ENCODE measurements around the gene DYNC1LI1.
A peak's percentile ranks its signal among the peaks of the same experiment; 100 is the strongest.

The DYNC1LI1 gene

DNA sequence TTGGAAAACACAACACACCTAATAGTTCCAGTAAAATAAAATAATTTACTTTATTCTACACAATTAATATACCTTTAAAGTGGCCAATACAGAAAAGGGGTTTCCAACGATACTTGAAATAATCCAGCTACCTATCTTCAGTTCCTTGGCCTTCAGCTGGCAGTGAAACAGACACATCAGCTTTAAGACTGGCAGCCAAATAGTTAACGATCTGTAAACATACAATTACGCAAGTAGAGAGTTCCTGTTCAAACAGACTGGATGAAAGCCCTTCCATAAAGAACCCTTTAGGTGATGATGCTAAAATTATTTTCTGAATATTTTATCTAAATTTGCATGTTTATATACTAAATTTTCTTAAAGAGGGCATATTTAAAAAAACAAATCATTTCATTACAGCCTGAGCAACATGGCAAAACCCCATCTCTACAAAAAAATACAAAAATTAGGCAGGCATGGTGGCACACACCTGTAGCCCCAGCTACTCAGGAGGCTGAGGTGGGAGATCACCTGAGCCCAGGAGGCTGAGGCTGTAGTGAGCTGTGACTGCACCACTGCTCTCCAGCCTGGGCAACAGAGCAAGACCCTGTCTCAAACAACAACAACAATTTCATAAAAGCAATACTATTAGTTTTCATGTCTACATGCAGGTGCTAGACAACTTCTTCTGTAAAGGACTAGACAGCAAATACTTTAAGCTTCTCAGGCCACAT is 12.9 kb downstream of the DYNC1LI1 start:
- DNase-seq (ENCODE audit: low read depth): peak; percentile 76
- no peak for TF ChIP-seq CTCF (IDR thresholded peaks at IDR 0.05; ENCODE audit: control insufficient read depth, extremely low read depth, insufficient read depth)
- no peak overlapping the region for H3K4me3 ChIP-seq (ENCODE audit: low read depth, low read length)

GRCh38 chr3:32556332-32556731 is 14.3 kb downstream of the DYNC1LI1 start:
- TF ChIP-seq CTCF (IDR thresholded peaks at IDR 0.05; ENCODE audit: control insufficient read depth, extremely low read depth, insufficient read depth): no peak
- no peak for DNase-seq (ENCODE audit: low read depth)
- no peak overlapping the region for H3K4me3 ChIP-seq (ENCODE audit: low read depth, low read length)

- TF ChIP-seq CTCF (IDR thresholded peaks at IDR 0.05; ENCODE audit: control insufficient read depth, extremely low read depth, insufficient read depth): no peak
- no peak for DNase-seq (ENCODE audit: low read depth)
- no peak overlapping the region for H3K4me3 ChIP-seq (ENCODE audit: low read depth, low read length)
Measured at GRCh38 chr3:32553973-32554372, 16.7 kb downstream of the DYNC1LI1 start.

GRCh38 chr3:32553459-32553858 is 17.2 kb downstream of the DYNC1LI1 start:
- no peak for DNase-seq (ENCODE audit: low read depth)
- no peak for TF ChIP-seq CTCF (IDR thresholded peaks at IDR 0.05; ENCODE audit: control insufficient read depth, extremely low read depth, insufficient read depth)
- no peak overlapping the region for H3K4me3 ChIP-seq (ENCODE audit: low read depth, low read length)

- no peak for TF ChIP-seq CTCF (IDR thresholded peaks at IDR 0.05; ENCODE audit: control insufficient read depth, extremely low read depth, insufficient read depth)
- no peak for DNase-seq (ENCODE audit: low read depth)
- no peak overlapping the region for H3K4me3 ChIP-seq (ENCODE audit: low read depth, low read length)
Measured at GRCh38 chr3:32552013-32552412, 18.6 kb downstream of the DYNC1LI1 start.

GRCh38 chr3:32551496-32551895 is 19.2 kb downstream of the DYNC1LI1 start:
- no peak for TF ChIP-seq CTCF (IDR thresholded peaks at IDR 0.05; ENCODE audit: control insufficient read depth, extremely low read depth, insufficient read depth)
- H3K4me3 ChIP-seq (ENCODE audit: low read depth, low read length): no peak overlapping the region
- no peak for DNase-seq (ENCODE audit: low read depth)

GRCh38 chr3:32551087-32551486 is 19.6 kb downstream of the DYNC1LI1 start:
- no peak overlapping the region for H3K4me3 ChIP-seq (ENCODE audit: low read depth, low read length)
- DNase-seq (ENCODE audit: low read depth): no peak
- TF ChIP-seq CTCF (IDR thresholded peaks at IDR 0.05; ENCODE audit: control insufficient read depth, extremely low read depth, insufficient read depth): no peak
